Stimulated activated CD8-positive, alpha-beta memory T cell treated with anti-CD3 and anti-CD28 coated beads, Interleukin-2, amount 100 ng/mL, for 48 hours (primary cell): ENCODE data around the gene VSIG10L.

Experiments
- DNase-seq, 2 donors: peaks; one replicate each; pipeline ENCODE4 v3.0.0-alpha.2; 2020; ENCODE audit warnings: low read depth in 2 of 2

VSIG10L gene

GRCh38 chr19:51341976-51342580, at the start of gene VSIG10L:
VSIG10L (minus strand) TSS chr19:51342139; CDS start chr19:51342124, 15 bp downstream.
- DNase-seq, result no peak

GRCh38 chr19:51391073-51391611, 49.2 kb upstream of the VSIG10L start:
- DNase-seq, result no peak

GRCh38 chr19:51389143-51389542, 47.2 kb upstream of the VSIG10L start:
- no peak for DNase-seq

GRCh38 chr19:51387924-51388389, 46.0 kb upstream of the VSIG10L start, which contains the start of gene LIM2:
LIM2 (minus strand) TSS chr19:51387974; CDS start chr19:51387443, 531 bp downstream.
- no peak for DNase-seq

GRCh38 chr19:51386882-51387520, 45.1 kb upstream of the VSIG10L start:
- no peak for DNase-seq

GRCh38 chr19:51382004-51382403, 40.1 kb upstream of the VSIG10L start:
- no peak for DNase-seq

- DNase-seq, result no peak
These were observed 38.4 kb upstream of the VSIG10L start for GRCh38 chr19:51380379-51380778.

GRCh38 chr19:51377422-51377821, 35.5 kb upstream of the VSIG10L start:
- DNase-seq, result no peak

GRCh38 chr19:51375504-51376221, 33.7 kb upstream of the VSIG10L start:
- DNase-seq, result no peak

- DNase-seq, result peak in 1 of 2 donors; percentile 82
These were observed 30.9 kb upstream of the VSIG10L start, which contains the start of gene NKG7 for GRCh38 chr19:51372649-51373504. NKG7 (minus strand) TSS chr19:51372654; CDS start chr19:51372535, 119 bp downstream.

GRCh38 chr19:51372021-51372648, 30.2 kb upstream of the VSIG10L start:
- no peak for DNase-seq

GRCh38 chr19:51371186-51371690, 29.3 kb upstream of the VSIG10L start:
- DNase-seq, result no peak

- DNase-seq, result no peak
These were observed 28.3 kb upstream of the VSIG10L start for GRCh38 chr19:51370230-51370629.

GRCh38 chr19:51368366-51369282, 26.7 kb upstream of the VSIG10L start, which contains the start of gene CLDND2:
CLDND2 (minus strand) TSS chr19:51369003; CDS start chr19:51368577, 426 bp downstream.
- DNase-seq, result no peak

- peak; percentile 98 to 99 for DNase-seq
These were observed 25.8 kb upstream of the VSIG10L start for GRCh38 chr19:51367565-51368365.

GRCh38 chr19:51367255-51367564, 25.3 kb upstream of the VSIG10L start:
- DNase-seq, result no peak

GRCh38 chr19:51366389-51367254, 24.7 kb upstream of the VSIG10L start:
- DNase-seq, result peak; percentile 91 to 92

- DNase-seq, result no peak
These were observed 24.0 kb upstream of the VSIG10L start, which contains the start of gene ETFB for GRCh38 chr19:51365965-51366388. ETFB (minus strand) TSS chr19:51366388; CDS start chr19:51366326, 62 bp downstream.
